Stimulated activated CD4-positive, alpha-beta T cell treated with anti-CD3 and anti-CD28 coated beads, Interleukin-1b, Interleukin-23, amount 100 ng/mL, for 48 hours (primary cell): ENCODE results near the gene CHD8.
A peak's percentile ranks its signal among the peaks of the same experiment; 100 is the strongest.
"Not testable (repeated sequence)": the region's sequence is repeated elsewhere in the genome, so short reads cannot be mapped to it uniquely, and the experiment has no call there.

Source experiments
- DNase-seq: peaks from one replicate; pipeline ENCODE4 v3.0.0-alpha.2; 2020

CHD8 gene, protein sequence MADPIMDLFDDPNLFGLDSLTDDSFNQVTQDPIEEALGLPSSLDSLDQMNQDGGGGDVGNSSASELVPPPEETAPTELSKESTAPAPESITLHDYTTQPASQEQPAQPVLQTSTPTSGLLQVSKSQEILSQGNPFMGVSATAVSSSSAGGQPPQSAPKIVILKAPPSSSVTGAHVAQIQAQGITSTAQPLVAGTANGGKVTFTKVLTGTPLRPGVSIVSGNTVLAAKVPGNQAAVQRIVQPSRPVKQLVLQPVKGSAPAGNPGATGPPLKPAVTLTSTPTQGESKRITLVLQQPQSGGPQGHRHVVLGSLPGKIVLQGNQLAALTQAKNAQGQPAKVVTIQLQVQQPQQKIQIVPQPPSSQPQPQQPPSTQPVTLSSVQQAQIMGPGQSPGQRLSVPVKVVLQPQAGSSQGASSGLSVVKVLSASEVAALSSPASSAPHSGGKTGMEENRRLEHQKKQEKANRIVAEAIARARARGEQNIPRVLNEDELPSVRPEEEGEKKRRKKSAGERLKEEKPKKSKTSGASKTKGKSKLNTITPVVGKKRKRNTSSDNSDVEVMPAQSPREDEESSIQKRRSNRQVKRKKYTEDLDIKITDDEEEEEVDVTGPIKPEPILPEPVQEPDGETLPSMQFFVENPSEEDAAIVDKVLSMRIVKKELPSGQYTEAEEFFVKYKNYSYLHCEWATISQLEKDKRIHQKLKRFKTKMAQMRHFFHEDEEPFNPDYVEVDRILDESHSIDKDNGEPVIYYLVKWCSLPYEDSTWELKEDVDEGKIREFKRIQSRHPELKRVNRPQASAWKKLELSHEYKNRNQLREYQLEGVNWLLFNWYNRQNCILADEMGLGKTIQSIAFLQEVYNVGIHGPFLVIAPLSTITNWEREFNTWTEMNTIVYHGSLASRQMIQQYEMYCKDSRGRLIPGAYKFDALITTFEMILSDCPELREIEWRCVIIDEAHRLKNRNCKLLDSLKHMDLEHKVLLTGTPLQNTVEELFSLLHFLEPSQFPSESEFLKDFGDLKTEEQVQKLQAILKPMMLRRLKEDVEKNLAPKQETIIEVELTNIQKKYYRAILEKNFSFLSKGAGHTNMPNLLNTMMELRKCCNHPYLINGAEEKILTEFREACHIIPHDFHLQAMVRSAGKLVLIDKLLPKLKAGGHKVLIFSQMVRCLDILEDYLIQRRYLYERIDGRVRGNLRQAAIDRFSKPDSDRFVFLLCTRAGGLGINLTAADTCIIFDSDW (N-terminal part only)

DNA sequence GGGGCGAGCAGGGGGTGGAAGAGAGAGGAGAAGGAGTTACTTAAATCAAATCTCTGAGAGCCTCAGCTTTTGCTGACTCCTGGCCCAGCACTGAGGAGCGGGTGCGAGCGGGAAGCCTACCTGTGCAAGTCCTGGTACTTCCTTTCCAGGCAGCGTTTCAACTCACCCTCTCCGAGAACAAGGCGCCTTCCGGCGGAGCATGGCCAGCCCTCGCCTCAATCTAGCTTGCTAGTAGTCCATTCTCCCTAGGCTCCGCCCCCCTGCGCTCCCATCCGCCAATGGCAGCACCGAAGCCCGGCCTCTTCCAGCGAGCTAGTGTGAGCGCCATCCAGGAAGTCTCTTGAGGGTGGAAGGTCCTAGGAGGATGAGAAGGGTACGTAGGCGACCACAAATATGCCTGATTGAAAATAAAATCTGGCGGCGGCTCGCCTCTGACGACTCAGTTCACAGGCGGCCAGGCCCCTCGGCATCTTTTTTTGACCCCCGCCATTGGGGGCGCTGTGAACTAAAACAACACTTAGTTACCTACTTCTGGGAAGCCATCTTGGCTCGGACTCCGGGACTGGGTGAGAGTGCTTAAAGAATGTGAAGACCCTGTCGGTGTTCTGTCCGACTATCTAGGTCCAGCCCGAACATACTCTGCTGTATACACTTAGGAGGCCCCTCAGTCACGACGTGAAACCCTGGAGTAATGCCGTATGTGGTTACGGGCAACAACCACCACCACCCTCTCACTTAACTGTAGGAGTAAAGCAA lies at the start of gene CHD8:
TSS of gene CHD8 (minus strand) at position 212 of the 756 bp plus-strand sequence. CDS start 24,480 bp downstream, outside the sequence.
- peak; percentile 100 for DNase-seq

DNA sequence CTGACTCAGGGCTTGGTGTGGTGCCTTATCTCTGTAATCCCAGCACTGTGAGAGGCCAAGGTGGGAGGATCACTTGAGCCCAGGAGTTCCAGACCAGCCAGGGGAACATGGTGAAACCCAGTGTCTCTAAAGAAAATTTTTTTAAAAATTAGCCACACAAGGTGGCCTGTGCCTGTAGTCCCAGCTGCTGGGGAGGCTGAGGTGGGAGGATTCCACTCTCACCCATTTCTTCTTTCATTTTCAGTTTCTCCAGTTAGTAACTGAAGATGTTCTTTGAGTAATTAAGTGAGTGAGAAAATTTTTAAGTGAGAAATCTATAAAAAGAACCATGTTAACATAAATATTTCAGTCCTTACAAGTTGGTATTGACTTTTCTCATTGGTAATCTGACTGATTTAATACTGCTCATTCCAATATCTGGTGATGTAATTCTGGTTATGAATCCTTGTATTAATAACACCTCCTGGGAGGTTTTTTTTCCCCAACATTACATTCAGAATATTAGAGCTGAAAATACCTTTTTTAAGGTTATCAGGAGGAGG lies 49.2 kb upstream of the CHD8 start:
- DNase-seq = peak; percentile 18

DNA sequence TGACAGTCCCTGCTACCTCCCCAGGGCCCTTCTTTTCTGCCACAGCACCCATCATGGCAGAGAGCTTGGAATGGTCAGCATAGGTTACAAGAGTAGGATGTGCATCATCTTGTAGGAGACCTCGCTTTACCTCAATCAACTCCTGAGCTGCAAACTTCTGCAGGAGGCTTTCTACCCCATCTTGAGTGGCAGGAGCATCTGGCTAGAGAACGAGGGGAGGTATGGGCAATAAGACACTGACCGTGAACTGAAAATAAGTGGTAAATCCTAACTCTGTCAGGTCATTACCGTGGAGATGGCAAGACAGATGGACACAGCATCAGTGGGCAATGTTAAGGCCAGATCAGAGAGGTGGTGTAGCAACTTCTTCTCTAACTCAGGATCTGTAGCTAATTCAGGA lies 47.5 kb upstream of the CHD8 start:
- no peak for DNase-seq

DNA sequence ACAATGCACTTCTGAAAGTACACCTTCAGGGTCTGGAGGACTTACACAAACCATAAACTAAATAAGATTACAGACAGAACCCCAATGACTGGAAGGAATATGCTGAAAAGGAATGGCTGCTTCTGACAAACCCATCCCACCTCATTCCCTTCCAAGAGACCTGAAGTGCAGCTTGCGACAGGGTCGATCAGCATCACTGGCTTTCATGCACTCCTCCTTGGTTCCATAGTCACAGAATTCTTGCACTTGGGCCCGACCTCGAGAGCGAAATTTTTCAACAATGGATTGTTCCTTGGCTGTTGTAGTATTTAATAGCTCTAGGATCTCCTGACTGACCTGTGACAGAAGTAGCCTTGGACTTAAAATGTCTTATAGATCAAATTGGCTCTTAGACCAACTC lies 45.6 kb upstream of the CHD8 start:
- no peak for DNase-seq

DNA sequence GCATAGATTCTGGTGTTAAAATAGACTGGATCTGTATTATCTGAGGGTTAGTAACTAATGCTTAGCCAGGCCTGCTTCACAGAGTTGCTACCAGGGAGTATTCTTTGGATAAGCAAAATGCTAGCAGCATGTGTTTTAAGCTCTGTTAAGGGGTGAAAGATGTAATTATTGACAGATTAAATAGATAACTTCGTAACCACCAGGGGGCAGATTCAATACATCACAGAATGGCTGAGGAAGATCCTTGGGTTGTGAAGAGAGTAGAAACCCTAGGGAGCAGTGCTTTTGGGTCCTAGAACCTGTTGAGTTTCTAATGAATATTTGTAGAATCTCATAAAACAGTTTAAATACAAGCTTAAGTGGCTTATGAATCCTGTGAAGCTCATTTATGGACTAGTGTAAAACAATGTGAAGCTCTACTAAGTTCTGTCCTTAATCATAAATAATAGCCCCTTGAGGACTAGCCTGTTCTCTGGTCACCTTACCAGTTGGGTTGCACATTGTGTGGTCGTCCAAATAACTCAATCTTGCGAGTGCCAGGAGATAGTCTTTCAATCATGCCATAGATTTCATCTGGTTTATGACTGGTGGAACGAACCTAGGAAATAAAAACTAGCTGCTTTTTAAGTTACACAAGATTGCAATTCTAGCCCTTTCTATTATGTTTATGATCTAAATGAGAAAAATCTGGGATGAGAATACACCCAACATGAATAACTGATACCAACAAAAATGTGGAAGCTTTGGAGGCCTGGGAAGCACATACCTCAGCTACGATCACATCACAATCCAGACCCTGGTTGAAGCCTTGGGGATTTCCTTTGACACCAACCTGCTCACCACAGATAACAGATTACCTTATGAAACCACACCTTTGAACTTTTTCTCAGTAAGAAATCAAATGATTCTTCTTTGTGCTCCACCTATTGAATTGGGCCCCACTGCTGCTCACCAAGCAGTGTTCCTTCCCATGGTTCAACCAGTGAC lies 42.9 kb upstream of the CHD8 start:
- no peak for DNase-seq

DNA sequence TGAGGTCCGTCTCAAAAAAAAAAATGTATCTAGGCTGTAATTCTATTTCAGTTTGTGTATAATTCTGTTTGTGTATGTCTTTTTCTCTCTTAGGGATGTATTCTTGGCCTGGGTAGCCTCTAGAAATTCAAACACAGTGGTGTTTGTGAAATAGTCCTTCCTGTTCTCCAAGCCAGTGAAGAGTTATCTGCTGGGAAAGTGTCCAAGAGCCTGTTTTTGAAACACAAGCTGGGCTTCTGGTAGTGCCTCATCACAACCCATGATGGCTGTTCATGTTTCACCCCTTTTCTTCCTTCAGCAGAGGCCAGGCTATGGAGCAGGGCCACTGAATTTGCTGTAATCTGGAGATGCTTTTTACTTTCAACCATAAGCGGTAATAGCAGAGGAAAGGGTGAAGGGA lies 40.5 kb upstream of the CHD8 start:
- DNase-seq = no peak

DNA sequence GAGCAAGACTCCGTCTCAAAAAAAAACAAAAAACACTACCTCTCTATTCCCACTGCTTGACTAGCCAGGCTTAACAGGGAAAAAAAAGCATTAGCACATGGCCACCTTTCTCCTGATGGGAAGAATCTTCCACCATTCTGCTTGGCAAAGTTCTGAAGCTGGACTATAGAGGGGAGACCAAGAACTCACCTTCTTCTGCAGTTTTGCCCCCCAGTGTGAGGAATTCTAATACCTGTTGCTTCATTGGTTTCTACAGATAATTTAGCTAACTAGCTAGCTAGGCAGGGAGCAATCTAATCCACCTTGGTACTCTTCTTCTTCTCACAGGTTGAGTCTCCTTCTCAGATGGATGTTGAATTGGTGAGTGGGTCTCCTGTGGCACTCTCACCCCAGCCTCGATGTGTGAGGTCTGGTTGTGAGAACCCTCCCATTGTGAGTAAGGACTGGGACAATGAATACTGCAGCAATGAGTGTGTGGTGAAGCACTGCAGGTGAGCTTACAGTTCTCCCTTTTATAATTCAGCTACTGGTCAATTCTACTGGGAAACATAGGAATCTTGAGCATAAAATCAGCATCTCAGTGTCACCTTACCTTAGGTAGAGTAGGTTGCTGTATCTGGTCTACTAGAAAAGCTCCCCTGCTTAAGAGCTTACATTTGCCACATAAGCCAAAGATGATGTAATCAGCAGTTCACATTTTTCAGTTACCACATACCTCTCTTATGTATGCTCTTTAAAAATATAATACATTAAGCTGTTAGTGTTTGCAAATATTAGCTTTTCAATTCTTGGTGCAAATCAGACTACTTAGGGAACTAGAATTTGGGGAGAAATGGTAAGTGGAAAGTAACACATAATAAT lies 39.2 kb upstream of the CHD8 start:
- no peak for DNase-seq

DNA sequence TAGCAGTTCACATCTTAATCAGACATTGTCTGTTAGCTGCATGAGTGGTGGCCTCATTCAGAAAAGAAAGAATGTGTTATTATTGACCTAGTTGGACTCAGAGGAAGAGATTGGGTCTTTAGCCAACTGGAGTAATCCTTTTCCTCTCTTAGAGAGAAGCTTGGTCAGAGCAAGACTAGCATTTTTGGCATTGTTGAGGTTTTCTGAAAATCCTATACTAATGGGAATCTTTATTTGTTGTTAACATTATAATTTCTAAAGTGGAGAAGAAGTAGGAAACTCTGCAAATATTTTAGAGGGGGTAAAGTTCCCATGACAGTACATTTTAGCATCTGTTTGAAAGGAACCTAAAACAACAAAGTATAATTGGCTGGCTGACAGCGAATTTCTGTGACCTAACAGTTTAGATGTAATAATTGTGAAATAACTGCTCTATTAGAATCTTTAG lies 30.7 kb upstream of the CHD8 start:
- no peak for DNase-seq

DNA sequence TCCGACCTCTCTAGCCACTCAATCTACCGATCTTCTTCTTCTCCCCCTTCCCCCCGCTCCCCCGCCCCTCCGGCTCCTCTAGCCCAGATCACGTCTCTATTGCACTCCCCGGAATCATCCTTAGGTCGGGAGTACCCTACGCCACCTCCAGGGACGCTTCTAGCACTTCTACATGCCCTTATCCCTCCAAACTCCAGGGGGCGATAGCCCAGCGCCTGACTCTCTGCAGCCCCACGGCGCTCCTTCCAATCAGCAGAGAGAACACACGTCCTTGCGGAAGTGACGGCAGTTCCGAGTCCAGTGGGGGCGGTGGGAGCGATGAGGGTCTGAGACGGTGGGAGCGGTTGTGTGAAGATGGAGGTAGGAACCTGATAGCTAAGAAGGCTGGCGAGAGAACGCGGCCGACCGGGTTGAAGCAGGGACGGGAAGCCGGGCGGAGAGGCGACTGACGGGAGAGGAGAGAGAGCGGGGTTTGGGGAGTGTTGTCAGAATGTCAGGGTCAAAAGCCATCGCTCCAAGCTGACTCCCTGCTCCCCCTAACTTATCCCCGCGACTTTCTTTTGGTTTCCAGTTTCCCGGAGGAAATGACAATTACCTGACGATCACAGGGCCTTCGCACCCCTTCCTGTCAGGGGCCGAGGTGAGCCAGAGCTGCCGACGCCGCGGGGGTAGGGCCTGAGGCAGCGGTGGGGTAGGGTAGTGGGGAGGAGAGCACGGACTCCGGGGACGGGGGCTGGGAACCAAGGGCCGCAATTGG lies 21.2 kb upstream of the CHD8 start, which contains the start of the genes RAB2B and TOX4:
TSS of gene RAB2B (minus strand) at position 35 of the 757 bp plus-strand sequence. CDS start 87 bp downstream, outside the sequence.
TSS of gene TOX4 (plus strand) at position 271 of the 757 bp plus-strand sequence. CDS start at position 355, 84 bp downstream.
- DNase-seq = peak; percentile 96

DNA sequence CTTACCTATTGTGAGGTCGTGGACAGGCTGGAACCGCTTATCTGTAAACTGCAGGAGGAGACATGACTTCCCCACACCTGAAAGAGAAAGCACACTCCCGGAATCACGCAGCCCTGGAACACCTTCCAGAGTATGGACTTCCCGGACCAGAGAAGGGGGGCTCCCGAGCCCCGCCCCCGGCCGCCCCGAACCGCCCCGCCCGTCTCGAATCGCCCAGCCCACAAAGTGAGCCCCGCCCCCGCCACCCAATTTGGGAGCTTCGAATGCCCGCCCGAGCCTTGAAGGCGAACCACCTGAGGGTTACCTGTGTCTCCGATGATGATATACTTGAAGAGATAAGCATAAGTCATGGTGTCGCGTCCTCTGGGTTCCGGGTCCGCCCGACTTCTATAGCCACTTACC lies 20.6 kb upstream of the CHD8 start:
- no peak for DNase-seq

DNA sequence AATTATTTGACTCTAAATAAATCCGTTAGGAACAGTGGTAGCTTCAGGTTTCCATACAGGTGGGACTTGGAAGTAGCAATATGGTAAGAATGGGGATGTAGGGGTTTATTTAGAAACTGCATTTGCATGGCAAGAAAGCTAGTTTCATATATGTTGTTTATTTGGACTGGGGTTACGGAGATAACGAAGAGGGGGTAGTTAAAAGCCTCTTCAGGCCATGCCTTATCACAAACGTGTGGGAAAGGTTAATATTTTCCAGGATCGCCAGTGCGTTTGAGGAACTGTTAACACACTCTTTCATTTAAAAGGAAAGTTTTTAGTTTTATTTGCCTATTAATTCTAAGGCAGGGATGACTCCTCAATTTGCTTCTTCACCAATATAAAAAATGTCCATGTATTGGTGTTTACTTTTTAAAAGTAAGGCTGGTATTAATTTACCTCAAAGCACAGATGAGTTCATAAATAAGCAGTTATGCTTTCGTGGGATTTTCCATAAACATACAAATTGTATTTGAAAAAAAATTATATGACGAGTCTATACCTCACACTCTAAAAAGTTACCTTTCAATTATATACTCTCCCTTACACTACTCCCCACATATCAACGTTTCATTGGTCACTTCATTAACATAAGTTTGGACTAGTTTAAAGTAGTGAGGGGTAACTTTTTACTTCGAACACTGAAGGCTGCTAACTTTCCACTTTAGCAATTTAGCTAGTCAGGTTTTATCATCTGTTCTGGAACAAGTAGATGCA lies 20.0 kb upstream of the CHD8 start:
- DNase-seq = no peak

DNA sequence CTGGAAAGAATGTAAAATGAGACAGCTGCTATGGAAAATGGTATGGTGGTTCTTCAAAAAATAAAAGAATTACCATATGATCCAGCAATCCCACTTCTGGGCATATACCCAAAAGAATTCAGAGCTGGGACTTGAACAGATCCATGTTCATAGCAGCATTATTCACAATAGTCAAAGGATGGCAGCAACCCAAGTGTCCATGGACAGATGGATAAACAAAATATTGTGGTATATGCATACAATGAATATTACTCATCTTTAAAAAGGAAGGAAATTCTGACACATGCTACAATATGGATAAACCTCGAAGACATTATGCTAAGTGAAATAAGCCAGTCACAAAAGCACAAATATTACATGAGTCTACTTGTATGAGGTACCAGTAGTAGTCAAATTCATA lies 11.7 kb upstream of the CHD8 start:
- no peak for DNase-seq

DNA sequence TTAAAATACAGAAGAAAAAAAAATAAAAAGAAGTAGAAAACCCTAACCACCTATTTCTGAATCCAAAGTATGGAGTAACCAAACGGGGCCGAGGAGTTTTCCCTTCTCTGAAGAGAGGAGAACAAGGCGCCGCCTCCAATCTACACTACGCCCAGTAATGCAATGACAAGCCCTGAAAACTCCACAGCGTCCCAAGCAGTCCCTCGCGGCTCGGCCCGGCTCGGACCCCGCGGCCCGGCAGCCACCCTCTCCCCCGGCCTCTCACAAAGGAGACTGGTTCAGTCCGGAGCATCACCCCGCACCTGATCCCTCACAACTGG lies 371 bp downstream of the CHD8 start:
- DNase-seq = no peak

DNA sequence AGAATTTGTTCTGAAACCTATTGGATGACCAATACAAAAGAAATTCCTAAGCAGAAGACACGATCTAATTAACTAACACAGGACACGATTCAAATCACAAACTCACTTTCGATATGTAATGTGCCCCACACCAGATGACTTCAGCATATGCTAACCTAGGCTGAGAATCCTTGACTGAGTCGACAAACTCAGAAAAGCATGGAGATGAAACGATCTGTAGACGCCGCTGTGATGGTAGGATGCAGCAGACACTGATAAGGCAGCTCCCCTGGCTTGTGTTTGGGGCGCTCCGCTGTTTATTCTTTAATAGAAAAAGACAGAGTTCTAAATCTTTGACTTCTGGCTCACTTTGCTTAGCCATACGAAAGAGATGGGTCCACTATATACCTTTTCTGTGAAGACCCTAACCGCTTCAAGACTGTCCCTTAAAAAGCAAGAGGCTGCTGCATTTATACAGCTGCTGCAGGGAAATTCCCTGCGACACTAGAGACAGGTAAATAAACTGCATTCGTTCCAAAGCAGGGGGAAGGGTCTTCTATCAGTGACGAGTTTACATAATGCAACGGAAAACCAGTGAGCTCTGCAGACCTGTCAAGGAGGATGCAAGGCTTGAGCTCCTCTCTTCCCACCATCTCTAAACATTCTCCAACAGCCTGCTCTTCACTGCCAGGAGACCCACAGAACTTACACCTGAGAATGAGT lies 929 bp downstream of the CHD8 start:
- no peak for DNase-seq

DNA sequence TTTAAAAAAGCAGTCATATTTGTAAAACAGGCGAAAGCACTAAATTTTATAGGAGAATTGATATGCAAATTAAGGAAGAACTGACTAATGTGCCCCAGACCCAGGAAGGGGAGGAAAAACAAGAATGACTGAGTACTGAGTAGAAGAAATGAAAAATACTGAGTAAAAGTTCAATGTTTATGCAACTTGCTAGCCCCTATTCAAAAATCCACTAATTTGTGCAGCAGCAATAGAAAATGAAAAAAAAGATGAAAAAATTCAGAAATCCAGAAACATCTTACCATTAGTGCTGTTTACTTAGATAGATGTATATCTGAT lies 6.1 kb downstream of the CHD8 start:
- DNase-seq = no peak

DNA sequence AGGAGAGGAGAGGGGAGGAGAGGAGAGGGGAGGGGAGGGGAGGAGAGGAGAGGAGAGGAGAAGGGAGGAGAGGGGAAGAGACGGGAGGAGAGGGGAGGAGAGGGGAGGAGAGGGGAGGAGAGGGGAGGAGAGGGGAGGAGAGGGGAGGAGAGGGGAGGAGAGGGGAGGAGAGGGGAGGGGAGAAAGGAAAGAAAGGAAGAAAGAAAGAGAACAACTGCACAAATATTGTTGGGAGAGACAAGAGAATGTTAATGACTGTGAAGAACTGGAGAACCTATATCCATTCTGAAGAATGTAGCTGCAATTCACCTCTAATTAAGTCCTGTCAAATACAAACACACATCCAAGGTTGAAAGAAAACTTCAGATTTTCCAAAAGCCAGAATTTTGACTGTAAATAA lies 13.3 kb downstream of the CHD8 start:
- not testable (repeated sequence) for DNase-seq

DNA sequence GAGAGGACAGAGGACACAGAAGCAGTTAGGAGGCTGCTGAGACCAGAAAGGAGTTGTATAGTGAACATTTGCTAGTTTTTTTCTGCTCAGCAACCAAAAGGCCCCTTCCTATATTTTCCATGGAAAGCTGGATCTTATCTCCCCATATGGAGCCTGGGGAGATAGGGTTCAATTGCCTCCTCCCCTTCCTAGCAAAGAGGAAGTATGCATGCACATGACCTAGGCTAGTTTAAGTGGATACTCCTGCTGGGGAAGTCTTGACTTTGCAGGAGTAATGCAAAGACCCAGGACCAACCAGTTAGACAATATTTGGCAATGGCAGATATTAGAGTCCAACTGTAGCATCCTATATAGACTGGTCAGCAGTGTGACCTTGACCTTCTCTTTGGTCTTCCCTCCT lies 15.1 kb downstream of the CHD8 start:
- no peak for DNase-seq
